Erythroblast (primary cell): ENCODE data around the gene ITPKB.

Experiments used
- DNase-seq, 2 experiments: peaks; one replicate each; lab custom pipeline; 2025; lab: John Stamatoyannopoulos, UW
- GATA1 ChIP-seq: IDR thresholded peaks from 2 replicates; pipeline ENCODE4 v1.6.1; 2011; ENCODE audit warnings: low read depth, mild to moderate bottlenecking, control low read depth, low read length, moderate library complexity
- POLR2A ChIP-seq: IDR thresholded peaks from 2 replicates; pipeline ENCODE4 v1.6.1; 2011; ENCODE audit warnings: mild to moderate bottlenecking, low read length

ITPKB gene

DNA sequence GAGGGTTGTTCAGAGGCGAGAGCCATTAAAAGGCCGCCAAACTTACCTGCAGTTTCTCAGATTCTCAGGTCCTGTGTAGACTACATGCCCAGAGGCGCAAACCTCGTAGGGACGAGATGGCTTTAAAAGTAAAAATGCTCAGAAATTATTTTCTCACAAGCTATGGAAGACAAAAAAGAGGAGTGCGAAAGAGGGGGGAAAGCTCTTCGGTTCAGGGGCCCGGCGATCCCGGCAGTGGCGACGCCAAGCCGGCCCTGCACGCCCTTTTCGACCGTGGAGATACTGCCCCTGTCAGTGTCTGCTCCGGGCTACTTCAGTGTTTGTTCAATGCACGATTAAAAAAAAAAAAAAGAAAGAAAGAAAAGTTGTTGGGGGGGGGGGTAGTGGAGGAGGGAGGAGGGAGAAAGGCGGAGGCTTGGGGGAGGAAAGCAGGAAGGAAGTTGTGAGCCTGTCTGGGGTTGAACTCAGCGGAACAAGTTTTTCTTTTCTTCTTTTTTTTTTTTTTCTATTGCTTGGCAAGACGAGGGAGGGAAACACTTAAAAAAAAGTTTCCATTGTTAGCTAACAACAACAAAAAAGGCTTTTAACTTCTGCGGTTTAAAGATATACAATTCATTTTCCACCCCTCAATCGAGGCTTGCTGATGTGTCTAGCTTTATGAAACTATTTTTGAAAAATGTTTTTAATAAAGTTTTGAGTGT, at the start of gene ITPKB:
Gene ITPKB (minus strand): TSS at position 288 of the 701 bp plus-strand sequence. CDS start 1,824 bp downstream, outside the sequence.
- TF ChIP-seq GATA1 = no peak
- peak; percentile 47 for TF ChIP-seq POLR2A
- peak; percentile 50 to 62 for DNase-seq

GRCh38 chr1:226787638-226788037, 48.6 kb upstream of the ITPKB start:
- DNase-seq = no peak
- no peak for TF ChIP-seq GATA1
- no peak for TF ChIP-seq POLR2A

- no peak for DNase-seq
- no peak for TF ChIP-seq GATA1
- no peak for TF ChIP-seq POLR2A
Observed at GRCh38 chr1:226787071-226787470, 48.0 kb upstream of the ITPKB start.

- TF ChIP-seq GATA1 (no peak), POLR2A (no peak)
- no peak for DNase-seq
Observed at GRCh38 chr1:226786550-226786949, 47.5 kb upstream of the ITPKB start.

- no peak for DNase-seq
- no peak for TF ChIP-seq POLR2A
- TF ChIP-seq GATA1 = no peak
Observed at GRCh38 chr1:226785805-226786204, 46.7 kb upstream of the ITPKB start.

- no peak for DNase-seq
Observed at GRCh38 chr1:226784081-226785049, 45.3 kb upstream of the ITPKB start.

DNA sequence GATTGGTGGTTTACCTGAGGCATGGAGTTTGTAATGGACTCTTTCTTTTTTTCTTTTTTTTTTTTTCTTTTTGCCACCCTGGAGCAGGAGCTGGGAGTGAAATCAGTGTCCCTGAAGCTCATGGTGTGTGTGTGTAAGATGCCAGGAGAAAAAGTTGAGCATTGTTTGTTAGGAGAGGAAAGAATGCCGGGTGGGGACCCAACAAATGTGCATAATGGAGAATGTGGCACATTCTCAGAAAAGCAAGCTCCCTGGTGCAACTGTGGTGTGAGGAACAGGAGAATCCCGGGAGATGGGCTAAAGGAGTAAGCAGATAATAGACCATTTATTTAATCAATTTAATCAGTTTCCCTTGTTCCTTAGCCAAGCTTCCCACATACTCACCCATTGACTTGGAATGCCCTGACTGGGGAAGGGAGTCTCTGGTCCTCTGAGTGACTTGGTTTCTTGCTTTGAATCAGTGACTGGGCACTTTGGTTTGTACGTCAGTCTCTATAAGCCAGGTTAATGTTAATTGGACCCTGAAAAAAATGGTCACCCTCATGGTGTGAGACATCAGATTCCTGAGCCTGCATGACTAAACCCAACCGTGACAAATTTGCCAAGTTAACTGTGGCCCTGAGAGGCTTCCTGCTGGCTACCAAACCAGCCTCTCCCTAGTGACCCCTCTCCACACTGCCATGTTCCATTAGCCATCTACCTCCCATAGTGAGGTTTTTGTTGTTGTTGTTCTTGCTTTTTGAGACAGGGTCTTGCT, 43.9 kb upstream of the ITPKB start:
- TF ChIP-seq POLR2A (no peak), GATA1 (no peak)
- DNase-seq = no peak

More at GRCh38 chr1:226784081-226785049, 45.3 kb upstream of the ITPKB start:
- TF ChIP-seq POLR2A (no peak), GATA1 (no peak)

- TF ChIP-seq GATA1 (no peak), POLR2A (no peak)
- DNase-seq = no peak
Observed at GRCh38 chr1:226781937-226782609, 43.0 kb upstream of the ITPKB start.

GRCh38 chr1:226779561-226779960, 40.5 kb upstream of the ITPKB start:
- TF ChIP-seq POLR2A (no peak), GATA1 (no peak)
- no peak for DNase-seq

- TF ChIP-seq POLR2A = no peak
- no peak for TF ChIP-seq GATA1
- DNase-seq = no peak
Observed at GRCh38 chr1:226778657-226779058, 39.6 kb upstream of the ITPKB start.

- TF ChIP-seq POLR2A (no peak), GATA1 (no peak)
- DNase-seq = no peak
Observed at GRCh38 chr1:226776975-226777374, 37.9 kb upstream of the ITPKB start.

GRCh38 chr1:226776066-226776465, 37.0 kb upstream of the ITPKB start:
- TF ChIP-seq GATA1 = no peak
- no peak for TF ChIP-seq POLR2A
- DNase-seq = no peak
